ENCODE measurements around the gene RHOU. TPM values are rescaled to one million over a fixed set of nuclear protein-coding genes. Genes with fewer than 3 reads are reported as not detected.

The RHOU gene
- 11.4 and 20.8 TPM in 2 replicates for total RNA-seq
- polyA plus RNA-seq, result 0.23 and 1.1 TPM in 2 replicates
- polyA plus RNA-seq (2012), result 0.20 and 1.0 TPM in 2 replicates
- polyA minus RNA-seq (ENCODE audit: low replicate concordance), result 0.22 TPM in 1 of 2 replicates, not detected in the other

DNA sequence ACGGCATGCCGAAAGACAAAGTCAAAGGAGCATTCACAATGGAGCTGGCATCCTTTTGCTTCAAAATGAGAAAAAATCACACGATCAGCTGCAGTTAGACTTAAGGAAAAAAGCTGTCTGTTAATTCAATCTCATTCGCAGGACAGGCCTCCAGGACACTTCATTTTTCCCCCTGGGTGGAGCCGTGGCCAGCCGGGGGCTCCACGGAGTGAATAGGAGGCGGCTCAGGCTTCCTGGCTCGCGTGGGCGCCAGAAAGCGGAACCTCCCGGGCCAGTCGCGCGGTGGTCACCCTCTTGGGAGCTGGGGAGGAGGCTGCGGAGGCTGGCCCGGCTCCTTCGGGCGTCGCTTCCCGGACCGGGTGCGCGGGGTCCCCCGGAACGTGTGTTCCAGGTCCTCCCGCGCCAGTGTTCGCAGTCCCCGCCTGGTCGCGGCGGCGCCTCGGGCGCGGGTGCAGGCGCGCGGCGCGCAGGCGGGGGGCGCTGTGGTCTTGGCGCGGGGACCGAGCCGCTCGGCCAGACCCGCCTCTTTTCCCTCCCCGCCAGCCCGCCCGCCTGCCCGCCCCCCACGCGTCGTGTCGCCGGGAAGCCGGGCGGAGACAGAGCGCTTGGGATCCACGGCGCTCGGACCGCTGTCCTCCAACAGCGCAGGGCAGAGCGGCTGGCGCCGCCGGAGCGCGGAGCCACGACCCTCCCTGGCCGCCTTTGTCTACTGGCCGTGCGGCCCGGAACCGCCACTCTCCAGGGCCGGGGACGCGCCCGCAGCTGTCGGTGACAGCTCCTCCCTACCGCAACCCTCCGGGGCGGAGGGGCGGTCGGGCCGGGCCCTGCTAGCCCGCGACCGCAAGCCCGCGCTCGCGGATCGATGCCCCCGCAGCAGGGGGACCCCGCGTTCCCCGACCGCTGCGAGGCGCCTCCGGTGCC lies at the start of gene RHOU:
TSS of gene RHOU (plus strand) at position 599 of the 921 bp plus-strand sequence. CDS start at position 863, 264 bp downstream.
- peak within 1 kb of the TSS; percentile 49 to 76 (median 58) for H3K4me3 ChIP-seq (replicated peaks in 1 of 4; ENCODE audit: control extremely low read depth in 1 of 4, insufficient read depth in 1 of 4, low read depth in 3 of 4, low read length in 4 of 4)
- no peaks in the 10 kb centered on the region for H3K9me3 ChIP-seq (ENCODE audit: control insufficient read depth, insufficient read depth, low read depth, low read length)
- no peaks in the 10 kb centered on the region for H3K36me3 ChIP-seq (ENCODE audit: control insufficient read depth, insufficient read depth, low read length)
- H3K9ac ChIP-seq (ENCODE audit: insufficient read depth, low read length), result no peak within 1 kb of the TSS
- H2AFZ ChIP-seq (ENCODE audit: low read length), result peak within 1 kb of the TSS; percentile 49
- H4K20me1 ChIP-seq (ENCODE audit: control insufficient read depth, extremely low read depth, insufficient read depth, low read length), result no peaks in the 10 kb centered on the region
- DNase-seq (ENCODE audit: low read depth in 2 of 2), result peak; percentile 45 to 53
- H3K79me2 ChIP-seq (ENCODE audit: control insufficient read depth, insufficient read depth, low read length), result no peaks in the 10 kb centered on the region
- TF ChIP-seq, protein P1, sequence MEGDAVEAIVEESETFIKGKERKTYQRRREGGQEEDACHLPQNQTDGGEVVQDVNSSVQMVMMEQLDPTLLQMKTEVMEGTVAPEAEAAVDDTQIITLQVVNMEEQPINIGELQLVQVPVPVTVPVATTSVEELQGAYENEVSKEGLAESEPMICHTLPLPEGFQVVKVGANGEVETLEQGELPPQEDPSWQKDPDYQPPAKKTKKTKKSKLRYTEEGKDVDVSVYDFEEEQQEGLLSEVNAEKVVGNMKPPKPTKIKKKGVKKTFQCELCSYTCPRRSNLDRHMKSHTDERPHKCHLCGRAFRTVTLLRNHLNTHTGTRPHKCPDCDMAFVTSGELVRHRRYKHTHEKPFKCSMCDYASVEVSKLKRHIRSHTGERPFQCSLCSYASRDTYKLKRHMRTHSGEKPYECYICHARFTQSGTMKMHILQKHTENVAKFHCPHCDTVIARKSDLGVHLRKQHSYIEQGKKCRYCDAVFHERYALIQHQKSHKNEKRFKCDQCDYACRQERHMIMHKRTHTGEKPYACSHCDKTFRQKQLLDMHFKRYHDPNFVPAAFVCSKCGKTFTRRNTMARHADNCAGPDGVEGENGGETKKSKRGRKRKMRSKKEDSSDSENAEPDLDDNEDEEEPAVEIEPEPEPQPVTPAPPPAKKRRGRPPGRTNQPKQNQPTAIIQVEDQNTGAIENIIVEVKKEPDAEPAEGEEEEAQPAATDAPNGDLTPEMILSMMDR (conservative IDR thresholded peaks at IDR 0.05 in 1 of 2, IDR thresholded peaks at IDR 0.05 in 1 of 2; ENCODE audit: low read depth in 1 of 2, low read length in 2 of 2), result peak; percentile 20 to 23
- TF ChIP-seq EZH2 (IDR thresholded peaks at IDR 0.05; ENCODE audit: low read length, missing control alignments), result peak; percentile 14
- peak within 1 kb of the TSS; percentile 80 for H3K4me2 ChIP-seq (ENCODE audit: extremely low read depth, insufficient read depth, low read length)
- no peaks in the 10 kb centered on the region for H3K4me1 ChIP-seq (ENCODE audit: control insufficient read depth, extremely low read depth, insufficient read depth, low read length)
- no peaks in the 10 kb centered on the region for H3K27me3 ChIP-seq (ENCODE audit: control insufficient read depth, insufficient read depth, low read length)
- no peak within 1 kb of the TSS for H3K27ac ChIP-seq (ENCODE audit: insufficient read depth, low read length)

DNA sequence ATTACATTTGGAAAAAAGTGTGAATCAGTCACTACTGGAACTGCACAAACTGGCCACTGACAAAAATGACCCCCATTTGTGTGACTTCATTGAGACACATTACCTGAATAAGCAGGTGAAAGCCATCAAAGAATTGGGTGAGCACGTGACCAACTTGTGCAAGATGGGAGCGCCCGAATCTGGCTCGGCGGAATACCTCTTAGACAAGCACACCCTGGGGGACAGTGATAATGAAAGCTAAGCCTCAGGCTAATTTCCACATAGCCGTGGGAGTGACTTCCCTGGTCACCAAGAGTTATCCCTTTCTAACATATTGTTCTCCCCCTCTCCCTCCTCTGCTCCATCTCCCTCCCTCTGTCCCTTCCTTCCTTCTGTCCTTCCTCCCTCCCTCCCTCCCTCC lies 47.7 kb upstream of the RHOU start:
- no peak overlapping the region for H3K4me2 ChIP-seq (ENCODE audit: extremely low read depth, insufficient read depth, low read length)
- H3K9ac ChIP-seq (ENCODE audit: insufficient read depth, low read length), result no peak overlapping the region
- H2AFZ ChIP-seq (ENCODE audit: low read length), result no peak overlapping the region
- no peaks in the 10 kb centered on the region for H3K79me2 ChIP-seq (ENCODE audit: control insufficient read depth, insufficient read depth, low read length)
- DNase-seq (ENCODE audit: low read depth in 2 of 2), result no peak
- no peaks in the 10 kb centered on the region for H3K9me3 ChIP-seq (ENCODE audit: control insufficient read depth, insufficient read depth, low read depth, low read length)
- H3K27ac ChIP-seq (ENCODE audit: insufficient read depth, low read length), result no peak overlapping the region
- no peak overlapping the region for H3K4me3 ChIP-seq (replicated peaks in 1 of 4; ENCODE audit: control extremely low read depth in 1 of 4, insufficient read depth in 1 of 4, low read depth in 3 of 4, low read length in 4 of 4)
- H3K36me3 ChIP-seq (ENCODE audit: control insufficient read depth, insufficient read depth, low read length), result no peaks in the 10 kb centered on the region
- H3K27me3 ChIP-seq (ENCODE audit: control insufficient read depth, insufficient read depth, low read length), result no peaks in the 10 kb centered on the region
- no peaks in the 10 kb centered on the region for H3K4me1 ChIP-seq (ENCODE audit: control insufficient read depth, extremely low read depth, insufficient read depth, low read length)
- no peak for TF ChIP-seq EZH2 (IDR thresholded peaks at IDR 0.05; ENCODE audit: low read length, missing control alignments)
- TF ChIP-seq, protein P1 (conservative IDR thresholded peaks at IDR 0.05 in 1 of 2, IDR thresholded peaks at IDR 0.05 in 1 of 2; ENCODE audit: low read depth in 1 of 2, low read length in 2 of 2), result no peak
- H4K20me1 ChIP-seq (ENCODE audit: control insufficient read depth, extremely low read depth, insufficient read depth, low read length), result no peaks in the 10 kb centered on the region

DNA sequence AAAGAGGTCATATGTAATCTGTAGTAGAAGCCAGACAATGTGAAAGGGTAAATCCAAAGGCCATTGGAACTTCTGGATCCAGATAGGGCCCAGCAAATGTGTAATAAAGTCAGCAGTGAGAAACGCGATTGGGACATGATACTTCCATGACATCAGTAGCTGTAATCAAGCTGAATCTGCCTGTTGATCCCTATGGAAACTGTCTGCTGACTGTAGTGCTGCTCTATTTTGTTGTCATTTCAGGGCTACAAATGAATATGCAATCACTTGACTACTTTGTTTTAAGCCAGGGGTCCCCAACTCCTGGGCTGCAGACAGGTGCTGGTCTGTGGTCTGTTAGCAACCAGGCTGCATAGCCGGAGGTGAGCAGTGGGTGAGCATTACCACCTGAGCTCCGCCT lies 46.0 kb upstream of the RHOU start:
- H3K36me3 ChIP-seq (ENCODE audit: control insufficient read depth, insufficient read depth, low read length), result no peaks in the 10 kb centered on the region
- H3K9ac ChIP-seq (ENCODE audit: insufficient read depth, low read length), result no peak overlapping the region
- no peak overlapping the region for H3K4me2 ChIP-seq (ENCODE audit: extremely low read depth, insufficient read depth, low read length)
- no peak overlapping the region for H3K27ac ChIP-seq (ENCODE audit: insufficient read depth, low read length)
- no peaks in the 10 kb centered on the region for H3K4me1 ChIP-seq (ENCODE audit: control insufficient read depth, extremely low read depth, insufficient read depth, low read length)
- no peaks in the 10 kb centered on the region for H4K20me1 ChIP-seq (ENCODE audit: control insufficient read depth, extremely low read depth, insufficient read depth, low read length)
- H3K4me3 ChIP-seq (replicated peaks in 1 of 4; ENCODE audit: control extremely low read depth in 1 of 4, insufficient read depth in 1 of 4, low read depth in 3 of 4, low read length in 4 of 4), result no peak overlapping the region
- TF ChIP-seq, protein P1 (conservative IDR thresholded peaks at IDR 0.05 in 1 of 2, IDR thresholded peaks at IDR 0.05 in 1 of 2; ENCODE audit: low read depth in 1 of 2, low read length in 2 of 2), result no peak
- no peak for TF ChIP-seq EZH2 (IDR thresholded peaks at IDR 0.05; ENCODE audit: low read length, missing control alignments)
- H3K79me2 ChIP-seq (ENCODE audit: control insufficient read depth, insufficient read depth, low read length), result no peaks in the 10 kb centered on the region
- no peaks in the 10 kb centered on the region for H3K27me3 ChIP-seq (ENCODE audit: control insufficient read depth, insufficient read depth, low read length)
- no peak for DNase-seq (ENCODE audit: low read depth in 2 of 2)
- no peaks in the 10 kb centered on the region for H3K9me3 ChIP-seq (ENCODE audit: control insufficient read depth, insufficient read depth, low read depth, low read length)
- H2AFZ ChIP-seq (ENCODE audit: low read length), result no peak overlapping the region
